Endothelial cell of umbilical vein (primary cell): Measurements from ENCODE around the gene ZBTB12. TPM values are rescaled to one million over a fixed set of nuclear protein-coding genes. Genes with fewer than 3 reads are reported as not detected.

Experiments
- BruUV-seq: library from RNA; stranded (reverse); fragments of 400-500 nt; replicated peaks from 2 replicates; lab custom pipeline; 2021; lab: Mats Ljungman, UMichigan
- CTCF ChIA-PET: fragments of 300-600, 350-600 bp; sonication (Branson Sonifier 250); formaldehyde crosslinking; loops from one replicate; lab custom pipeline; 2021; ENCODE audit warnings: antibody characterized with exemption, inconsistent platforms; lab: Charles Lee
- POLR2A ChIA-PET: fragments of 300-600, 350-600 bp; sonication (Branson Sonifier 250); formaldehyde crosslinking; loops from one replicate; lab custom pipeline; 2021; ENCODE audit warnings: antibody characterized with exemption, inconsistent platforms; lab: Charles Lee
- DNase-seq: peaks from one replicate; pipeline ENCODE4 v3.0.0-alpha.2; 2011; ENCODE audit warnings: low read depth, low spot score
- FAIRE-seq: peaks from 2 replicates; lab custom pipeline; 2011; peaks lifted over from hg19 to GRCh38; lab: Jason Lieb, UNC
- H2AFZ ChIP-seq: 2 replicates; pipeline ENCODE4 v1.6.0; 2012; ENCODE audit warnings: low read depth, low read length, control low read depth, inconsistent platforms
- H3K27ac ChIP-seq: 2 replicates; pipeline ENCODE4 v1.5.1; 2011; ENCODE audit warnings: low read depth, mild to moderate bottlenecking, control low read depth, low read length, moderate library complexity; ENCODE audit not compliant: insufficient read depth
- H3K27me3 ChIP-seq, 2 experiments: 2 replicates each; pipeline versions ENCODE4 v1.6.0 to v1.6.1; 2011; ENCODE audit warnings: low read length in 2 of 2, mixed read lengths in 1 of 2; ENCODE audit not compliant: control insufficient read depth in 2 of 2, insufficient read depth in 2 of 2
- H3K36me3 ChIP-seq, 2 experiments: 2 replicates in 1 of 2; 3 replicates in 1 of 2; pipeline ENCODE4 v1.5.1; 2011; ENCODE audit warnings: low read length in 2 of 2, mild to moderate bottlenecking in 1 of 2, moderate library complexity in 1 of 2; ENCODE audit not compliant: control insufficient read depth in 2 of 2, insufficient read depth in 2 of 2; ENCODE audit errors: extremely low read depth in 1 of 2
- H3K4me1 ChIP-seq: 3 replicates; pipeline ENCODE4 v1.5.1; 2011; ENCODE audit warnings: mild to moderate bottlenecking, low read length; ENCODE audit not compliant: control insufficient read depth, insufficient read depth; ENCODE audit errors: extremely low read depth
- H3K4me2 ChIP-seq: 2 replicates; pipeline ENCODE4 v1.6.1; 2011; ENCODE audit warnings: low read length, control low read depth, mixed read lengths; ENCODE audit not compliant: insufficient read depth
- H3K4me3 ChIP-seq, 3 experiments: fragments of 200-600 bp in 1 of 3; sonication (generic), shearing (Covaris generic) in 1 of 3; replicated peaks in 1 of 3; 2 replicates each; pipeline ENCODE4 v1.5.1; 2011 to 2016; ENCODE audit warnings: control low read depth in 3 of 3, low read length in 3 of 3, mild to moderate bottlenecking in 2 of 3, inconsistent platforms in 1 of 3, low read depth in 1 of 3, moderate library complexity in 1 of 3; ENCODE audit not compliant: insufficient read depth in 1 of 3
- H3K79me2 ChIP-seq: 2 replicates; pipeline ENCODE4 v1.6.0; 2012; ENCODE audit warnings: low read length, inconsistent platforms; ENCODE audit not compliant: control insufficient read depth, insufficient read depth
- H3K9ac ChIP-seq: replicated peaks from 2 replicates; pipeline ENCODE3; 2011; ENCODE audit warnings: low read length, control low read depth; ENCODE audit not compliant: insufficient read depth; ENCODE audit errors: extremely low read depth
- H3K9me1 ChIP-seq: replicated peaks from 3 replicates; pipeline ENCODE4 v1.6.0; 2011; ENCODE audit warnings: mild to moderate bottlenecking, low read length; ENCODE audit not compliant: control insufficient read depth, insufficient read depth; ENCODE audit errors: extremely low read depth
- H3K9me3 ChIP-seq: replicated peaks from 2 replicates; pipeline ENCODE4 v1.5.1; 2012; ENCODE audit warnings: low read length, inconsistent platforms; ENCODE audit not compliant: control insufficient read depth, insufficient read depth
- H4K20me1 ChIP-seq: replicated peaks from 2 replicates; pipeline ENCODE3; 2011; ENCODE audit warnings: mild to moderate bottlenecking, low read length; ENCODE audit not compliant: control insufficient read depth, insufficient read depth; ENCODE audit errors: extremely low read depth
- CTCF ChIP-seq, 2 donors: IDR thresholded peaks; 1 replicate in 1 of 2; 2 replicates in 1 of 2; pipeline ENCODE4 v1.5.1; 2011; ENCODE audit warnings: low read length in 2 of 2, mild to moderate bottlenecking in 2 of 2, moderate library complexity in 2 of 2, control low read depth in 1 of 2, inconsistent platforms in 1 of 2, low read depth in 1 of 2; ENCODE audit not compliant: insufficient read depth in 1 of 2; ENCODE audit errors: extremely low read depth in 1 of 2
- EZH2 ChIP-seq: IDR thresholded peaks from 2 replicates; pipeline ENCODE4 v1.6.1; 2012; ENCODE audit warnings: borderline replicate concordance, low read depth, mild to moderate bottlenecking, moderate library complexity, low read length, inconsistent platforms; ENCODE audit not compliant: severe bottlenecking
- FOS ChIP-seq: IDR thresholded peaks from 2 replicates; pipeline ENCODE4 v1.6.1; 2011; ENCODE audit warnings: mild to moderate bottlenecking, low read length, moderate library complexity, borderline replicate concordance; ENCODE audit not compliant: insufficient read depth
- GATA2 ChIP-seq: IDR thresholded peaks from 2 replicates; pipeline ENCODE4 v1.7.0; 2011; ENCODE audit warnings: low read depth, mild to moderate bottlenecking, moderate library complexity, mixed read lengths, low read length; ENCODE audit not compliant: insufficient read length, insufficient read depth
- JUN ChIP-seq: IDR thresholded peaks from 2 replicates; pipeline ENCODE4 v1.6.1; 2011; ENCODE audit warnings: borderline replicate concordance, low read depth; ENCODE audit not compliant: insufficient read length, insufficient read depth
- MYC ChIP-seq: IDR thresholded peaks from one replicate; pipeline ENCODE4 v1.6.1; 2011; ENCODE audit warnings: mild to moderate bottlenecking, low read depth, low read length
- POLR2A ChIP-seq: IDR thresholded peaks from 2 replicates; pipeline ENCODE4 v1.6.1; 2012; ENCODE audit warnings: low read depth, mild to moderate bottlenecking, control low read depth, low read length
- POLR2AphosphoS5 ChIP-seq: IDR thresholded peaks from 2 replicates; pipeline ENCODE4 v1.6.1; 2012; ENCODE audit warnings: low read depth, mild to moderate bottlenecking, control low read depth, low read length, moderate library complexity; ENCODE audit not compliant: insufficient read depth
- dilution Hi-C: fragments of 300-500 bp; cut with MboI; formaldehyde crosslinking; loops from one replicate; pipeline ENCODE4 v1.15.0; 2019; ENCODE audit warnings: low sequenced_read_pairs; ENCODE audit not compliant: extremely low pct_ligation_motif_present
- intact Hi-C: fragments of 100-400 bp; cut with micrococcal nuclease; formaldehyde crosslinking; loops from one replicate; pipeline ENCODE4 v1.10.0; 2022
- polyA plus RNA-seq, 4 experiments: library from polyadenylated mRNA; depleted of rRNA in 3 of 4; stranded (reverse) in 3 of 4; unstranded in 1 of 4; fragments of >200 nt; gene quantifications; 2 replicates each; pipeline versions ENCODE4 v1.2.1 to v1.2.3, GENCODE V29; 2011 to 2012; ENCODE audit warnings: missing spikeins in 1 of 4
- total RNA-seq: library from RNA; stranded (reverse); gene quantifications from 2 replicates; pipeline ENCODE4 v1.2.3, GENCODE V29; 2021
- TF ChIP-seq, protein P1 (sequence below): IDR thresholded peaks from 2 replicates; pipeline ENCODE4 v1.6.1; 2011; ENCODE audit not compliant: insufficient read depth, insufficient read length

ZBTB12 gene
- total and polyA plus RNA-seq, 2 donors (not counting 3 experiments of a cell fraction or from before 2014, with no cell fraction given), result 2.9 to 4.9 TPM

- Histone ChIP-seq H3K4me3 (no peak overlapping the region), H3K27ac (no peak overlapping the region), H3K27me3 (no peaks in the 10 kb centered on the region), H3K9me1 (no peaks in the 10 kb centered on the region), H3K4me1 (no peaks in the 10 kb centered on the region), H3K4me2 (no peak overlapping the region), H3K36me3 (no peaks in the 10 kb centered on the region), H3K9me3 (no peaks in the 10 kb centered on the region), H3K79me2 (no peaks in the 10 kb centered on the region), H2AFZ (no peak overlapping the region), H3K9ac (no peak overlapping the region), H4K20me1 (no peaks in the 10 kb centered on the region)
- POLR2A ChIA-PET, result no interaction called here
- intact Hi-C loops (no loop called here), dilution Hi-C loops (no loop called here)
- TF ChIP-seq FOS (no peak), JUN (no peak), MYC (no peak), EZH2 (no peak), GATA2 (no peak), CTCF (IDR thresholded peaks at IDR 0.05; ENCODE audit: extremely low read depth in 1 of 2, insufficient read depth in 1 of 2, low read depth in 1 of 2, low read length in 2 of 2) (no peak), POLR2A (no peak), POLR2AphosphoS5 (no peak)
- TF ChIP-seq, protein P1, sequence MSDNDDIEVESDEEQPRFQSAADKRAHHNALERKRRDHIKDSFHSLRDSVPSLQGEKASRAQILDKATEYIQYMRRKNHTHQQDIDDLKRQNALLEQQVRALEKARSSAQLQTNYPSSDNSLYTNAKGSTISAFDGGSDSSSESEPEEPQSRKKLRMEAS, result no peak
- no TSS peak for BruUV-seq
- DNase-seq (no peak), FAIRE-seq (no peak)
- CTCF ChIA-PET, result no interaction called here
Observed at GRCh38 chr6:31870385-31870921, 31.4 kb downstream of the ZBTB12 start.
